NCI-H82 treated with DMSO at 0.1 percent for 48 hours (cell line): ENCODE measurements around the gene SH3BP5L.

Source experiments
- DNase-seq: peaks from one replicate; lab custom pipeline; 2025; ENCODE audit not compliant: unreplicated experiment; lab: John Stamatoyannopoulos, UW

The SH3BP5L gene

GRCh38 chr1:248851390-248851789, 25.7 kb upstream of the SH3BP5L start:
- DNase-seq = no peak

- DNase-seq = no peak
Measured at GRCh38 chr1:248850536-248851251, 25.0 kb upstream of the SH3BP5L start.

GRCh38 chr1:248850124-248850523, 24.4 kb upstream of the SH3BP5L start:
- DNase-seq = no peak

- no peak for DNase-seq
Measured at GRCh38 chr1:248849637-248850036, 23.9 kb upstream of the SH3BP5L start.

GRCh38 chr1:248849152-248849551, 23.4 kb upstream of the SH3BP5L start:
- DNase-seq = no peak

GRCh38 chr1:248848602-248849001, 22.9 kb upstream of the SH3BP5L start:
- DNase-seq = no peak

- DNase-seq = no peak
Measured at GRCh38 chr1:248847956-248848561, 22.3 kb upstream of the SH3BP5L start.

GRCh38 chr1:248847181-248847955, 21.7 kb upstream of the SH3BP5L start:
- no peak for DNase-seq

- DNase-seq = no peak
Measured at GRCh38 chr1:248844526-248844925, 18.8 kb upstream of the SH3BP5L start.

GRCh38 chr1:248843687-248844086, 18.0 kb upstream of the SH3BP5L start:
- DNase-seq = no peak

GRCh38 chr1:248842781-248843331, 17.1 kb upstream of the SH3BP5L start:
- no peak for DNase-seq

GRCh38 chr1:248841702-248842395, 16.1 kb upstream of the SH3BP5L start:
- no peak for DNase-seq

GRCh38 chr1:248840946-248841345, 15.2 kb upstream of the SH3BP5L start:
- DNase-seq = no peak

- peak; percentile 81 for DNase-seq
Measured at GRCh38 chr1:248839168-248839555, 13.4 kb upstream of the SH3BP5L start.

- peak; percentile 81 for DNase-seq
Measured at GRCh38 chr1:248838357-248839167, 12.8 kb upstream of the SH3BP5L start.

GRCh38 chr1:248837781-248838356, 12.2 kb upstream of the SH3BP5L start, which contains the start of gene ZNF672:
ZNF672 (plus strand) TSS chr1:248838224; CDS start chr1:248847275, 9,051 bp downstream.
- peak; percentile 96 for DNase-seq

- no peak for DNase-seq
Measured at GRCh38 chr1:248837045-248837780, 11.5 kb upstream of the SH3BP5L start.

GRCh38 chr1:248834343-248834940, 8.7 kb upstream of the SH3BP5L start:
- no peak for DNase-seq

GRCh38 chr1:248831842-248832241, 6.1 kb upstream of the SH3BP5L start:
- no peak for DNase-seq
